GM18858 (cell line): Measurements from ENCODE around the gene HSDL2.
"Not testable (repeated sequence)": the region's sequence is repeated elsewhere in the genome, so short reads cannot be mapped to it uniquely, and the experiment has no call there.

Experiments
- ATAC-seq: cut with Tn5 transposase; IDR thresholded peaks from one replicate; pipeline ENCODE4 v1.9.1; 2021; ENCODE audit not compliant: unreplicated experiment

Gene HSDL2

GRCh38 chr9:112393146-112393545 is 13.2 kb downstream of the HSDL2 start:
- not testable (repeated sequence) for ATAC-seq

DNA sequence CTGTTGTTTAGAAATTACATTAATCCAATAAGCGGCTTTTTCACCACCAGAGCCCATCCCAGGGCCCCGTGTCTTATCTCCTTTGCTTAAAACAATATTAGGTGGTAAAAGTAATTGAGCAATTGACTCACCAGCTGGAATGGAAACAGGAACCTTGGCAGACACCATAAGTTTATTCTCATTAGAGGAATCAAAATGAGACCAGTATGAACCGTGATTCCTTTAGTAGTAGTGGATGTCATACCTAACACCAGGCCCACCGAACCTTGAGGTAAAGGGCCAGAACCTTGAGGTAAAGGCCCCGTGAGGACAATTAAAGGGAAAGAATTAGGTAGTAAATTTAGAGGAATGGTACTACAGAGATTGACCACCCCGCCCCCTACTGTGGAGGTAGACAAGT is 16.5 kb downstream of the HSDL2 start:
- ATAC-seq = no peak

DNA sequence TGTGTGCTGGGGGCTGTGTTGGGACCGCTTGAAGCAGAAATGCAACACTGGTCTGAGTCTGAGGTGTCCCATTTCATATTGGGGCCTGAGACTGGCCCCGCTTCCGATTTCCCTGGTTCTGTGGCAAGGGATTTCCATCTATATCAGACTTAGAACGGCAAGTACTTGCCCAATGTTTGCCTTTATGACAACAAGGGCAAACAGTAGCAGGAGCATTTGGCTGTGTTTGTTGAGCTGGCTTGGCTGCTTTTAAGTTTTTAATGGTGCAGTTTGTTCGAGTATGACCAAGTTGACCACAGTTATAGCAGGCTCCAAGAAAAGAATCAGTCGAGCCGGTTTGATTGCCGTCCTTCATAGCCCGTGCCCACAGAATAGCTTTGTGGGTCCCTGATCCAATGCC is 17.0 kb downstream of the HSDL2 start:
- no peak for ATAC-seq

DNA sequence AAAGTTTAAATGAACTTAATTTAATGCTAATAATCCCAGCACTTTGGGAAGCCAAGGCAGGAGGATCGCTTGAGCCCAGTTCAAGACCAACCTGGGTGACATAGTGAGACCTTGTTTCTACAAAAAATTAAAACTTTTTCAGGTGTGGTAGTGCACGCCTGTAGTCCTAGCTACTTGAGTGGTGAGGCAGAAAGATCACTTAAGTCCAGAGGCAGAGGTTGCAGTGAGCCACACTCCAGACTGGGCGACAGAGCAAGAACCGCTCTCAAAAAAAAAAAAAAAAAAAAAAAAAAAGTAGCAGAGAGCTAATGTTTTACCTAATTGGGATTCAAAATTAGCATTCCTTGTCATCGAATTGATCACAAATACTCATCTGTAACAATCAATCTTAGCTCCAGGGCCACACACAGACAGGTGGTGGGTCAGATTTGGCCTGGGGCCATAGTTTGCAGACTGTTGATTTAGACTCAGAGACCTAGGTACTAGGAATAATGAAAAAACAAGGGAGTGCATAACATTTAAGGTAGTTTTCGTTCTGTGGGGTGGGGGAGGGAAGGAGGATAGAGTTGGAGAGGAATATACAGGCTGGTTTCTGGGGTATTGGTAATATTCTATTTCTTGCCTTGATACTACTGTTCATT is 21.4 kb downstream of the HSDL2 start:
- ATAC-seq = no peak

DNA sequence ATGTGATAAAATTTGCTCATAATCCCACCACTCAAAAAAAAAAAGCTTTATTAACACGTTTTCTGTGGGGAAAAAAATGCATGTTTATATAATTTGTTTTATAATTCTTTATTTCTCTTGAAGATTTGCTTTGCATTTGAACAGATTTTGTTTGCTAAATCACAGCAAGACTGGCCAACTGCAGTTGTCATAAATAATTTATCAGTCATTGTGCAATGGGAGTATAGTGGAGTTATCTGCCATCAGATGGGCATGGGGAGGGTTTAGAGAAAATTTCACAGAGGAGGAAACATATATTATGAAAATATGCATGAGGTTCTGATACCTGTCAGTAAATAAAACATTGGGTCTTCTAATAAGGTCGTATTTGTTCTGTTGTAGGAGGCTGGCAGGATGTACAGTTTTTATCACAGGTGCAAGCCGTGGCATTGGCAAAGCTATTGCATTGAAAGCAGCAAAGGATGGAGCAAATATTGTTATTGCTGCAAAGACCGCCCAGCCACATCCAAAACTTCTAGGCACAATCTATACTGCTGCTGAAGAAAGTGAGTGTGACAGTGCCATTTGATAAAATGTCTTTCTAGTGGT is 23.8 kb downstream of the HSDL2 start:
- ATAC-seq = no peak

- no peak for ATAC-seq
Observed at GRCh38 chr9:112404508-112404932, 24.6 kb downstream of the HSDL2 start.

- no peak for ATAC-seq
Observed at GRCh38 chr9:112408275-112408674, 28.4 kb downstream of the HSDL2 start.

DNA sequence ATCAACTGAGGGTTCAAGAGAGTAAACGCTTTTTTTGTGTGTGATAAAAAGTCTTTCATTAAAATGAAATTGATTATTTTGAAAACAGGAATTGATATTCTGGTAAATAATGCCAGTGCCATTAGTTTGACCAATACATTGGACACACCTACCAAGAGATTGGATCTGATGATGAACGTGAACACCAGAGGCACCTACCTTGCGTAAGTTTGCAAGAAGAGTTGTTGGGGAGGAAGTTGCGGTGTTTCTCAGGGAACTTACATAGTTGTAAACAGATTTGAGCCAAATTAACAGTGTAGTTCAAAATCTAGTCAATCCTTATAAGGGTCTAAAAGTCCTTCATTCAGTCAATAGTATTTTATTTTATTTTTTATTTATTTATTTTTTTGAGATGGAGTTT is 28.9 kb downstream of the HSDL2 start:
- no peak for ATAC-seq

DNA sequence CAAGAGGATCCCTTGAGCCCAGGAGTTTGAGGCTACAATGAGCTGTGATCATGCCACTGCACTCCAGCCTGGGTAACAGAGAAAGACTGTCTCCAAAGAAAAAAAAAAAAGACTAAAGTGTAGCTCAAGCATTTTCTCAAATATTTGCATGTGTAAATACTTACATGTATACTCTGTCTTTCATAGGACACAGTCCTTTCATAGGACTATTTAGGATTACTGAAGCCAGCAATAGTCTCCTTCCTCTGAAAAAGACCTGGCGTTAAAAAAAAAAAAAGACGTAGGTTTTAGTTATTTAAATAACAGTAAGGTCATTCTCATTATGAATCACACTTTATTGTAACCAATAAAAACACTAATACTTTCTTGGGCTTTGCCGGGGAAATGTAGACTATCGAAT is 29.9 kb downstream of the HSDL2 start:
- no peak for ATAC-seq

- ATAC-seq = no peak
Observed at GRCh38 chr9:112411626-112412027, 31.7 kb downstream of the HSDL2 start.

GRCh38 chr9:112413728-112414127 is 33.8 kb downstream of the HSDL2 start:
- ATAC-seq = not testable (repeated sequence)

GRCh38 chr9:112420208-112420607 is 40.3 kb downstream of the HSDL2 start:
- ATAC-seq = no peak

- ATAC-seq = no peak
Observed at GRCh38 chr9:112421771-112422222, 41.9 kb downstream of the HSDL2 start.

GRCh38 chr9:112422417-112423148 is 42.7 kb downstream of the HSDL2 start:
- no peak for ATAC-seq

DNA sequence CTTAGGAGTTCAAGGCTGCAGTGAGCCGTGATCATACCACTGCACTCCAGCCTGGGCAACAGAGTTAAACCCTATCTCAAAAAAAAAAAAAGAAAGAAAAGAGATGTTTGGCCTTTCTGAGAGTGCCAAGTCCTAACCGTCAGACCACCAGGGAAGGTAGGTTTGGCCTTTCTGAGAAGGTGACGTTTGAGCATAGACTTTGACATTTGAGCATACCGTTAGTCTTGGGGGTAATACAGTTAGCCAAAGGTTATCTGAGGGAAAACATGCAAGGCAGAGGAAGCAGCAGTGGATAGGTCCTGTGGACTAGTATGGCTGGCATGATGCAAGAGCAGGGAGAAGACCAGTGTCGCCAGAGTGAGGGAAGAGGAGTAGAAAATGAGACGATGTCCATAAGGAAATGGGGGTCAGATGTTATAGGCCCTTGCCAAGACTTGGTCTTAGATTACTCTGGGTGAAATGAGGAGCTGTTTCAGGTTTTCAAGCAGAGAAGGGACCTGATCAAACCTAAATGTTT is 50.2 kb downstream of the HSDL2 start:
- no peak for ATAC-seq

DNA sequence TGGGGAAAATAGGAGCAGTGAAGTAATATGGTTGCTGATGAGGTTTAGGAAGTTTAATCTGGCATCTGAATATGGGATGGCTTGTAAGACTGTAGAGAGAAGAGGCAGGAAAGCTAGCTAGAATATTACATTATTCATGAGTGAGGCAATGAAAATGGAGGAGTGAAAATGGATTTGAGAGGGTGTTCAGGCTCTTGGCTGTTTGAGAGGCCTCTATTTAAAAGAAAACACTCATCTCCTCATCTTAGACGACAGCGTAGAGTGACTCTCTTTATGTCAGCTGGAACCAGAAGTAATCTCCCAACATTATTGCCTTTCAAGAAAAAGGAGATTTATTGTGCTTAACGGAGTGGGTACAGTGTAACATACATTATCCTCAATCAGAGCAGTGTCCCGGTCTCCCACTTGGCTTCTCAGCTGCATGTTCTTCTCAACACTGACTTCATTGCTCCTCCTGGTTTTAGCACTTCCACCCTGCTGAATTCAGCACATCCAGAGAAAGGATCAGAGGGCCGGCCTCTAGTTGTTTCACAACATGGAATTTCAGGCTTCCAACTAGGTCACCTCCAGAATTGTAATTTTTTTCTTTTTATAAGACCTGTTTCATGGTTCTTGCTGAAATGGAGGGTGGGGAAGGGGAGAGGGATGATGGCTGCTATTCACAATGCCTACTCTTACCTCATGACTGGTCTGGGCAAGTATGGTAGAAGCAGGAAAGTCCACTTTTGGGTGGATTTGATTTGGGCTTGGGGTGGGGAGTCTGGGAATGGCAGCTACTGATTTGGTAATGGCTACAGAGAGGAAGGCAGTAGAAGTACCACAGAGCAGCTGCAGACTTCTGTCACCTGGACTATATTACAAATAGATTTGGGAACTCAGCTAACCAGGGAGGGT is 53.8 kb downstream of the HSDL2 start:
- ATAC-seq = no peak

DNA sequence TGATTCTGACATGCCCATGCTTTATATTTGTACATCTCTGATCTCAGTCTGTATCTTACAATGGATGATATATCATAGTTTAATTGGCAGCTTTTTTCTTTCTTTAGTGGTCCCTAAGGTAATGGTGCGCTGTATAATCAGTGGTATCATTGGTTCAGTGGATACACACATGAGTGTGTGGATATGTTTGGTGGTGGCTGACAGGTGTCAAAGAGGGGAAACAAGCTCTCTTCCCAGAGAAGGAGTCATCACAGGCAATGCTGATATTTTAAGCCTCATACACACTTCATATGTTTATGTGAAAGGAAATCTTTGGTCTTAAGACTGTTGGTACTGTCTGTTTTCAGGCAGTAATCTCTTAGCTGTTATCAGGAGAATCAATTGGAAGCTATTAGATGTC is 54.6 kb downstream of the HSDL2 start:
- no peak for ATAC-seq

GRCh38 chr9:112437406-112437805 is 57.5 kb downstream of the HSDL2 start:
- ATAC-seq = no peak

DNA sequence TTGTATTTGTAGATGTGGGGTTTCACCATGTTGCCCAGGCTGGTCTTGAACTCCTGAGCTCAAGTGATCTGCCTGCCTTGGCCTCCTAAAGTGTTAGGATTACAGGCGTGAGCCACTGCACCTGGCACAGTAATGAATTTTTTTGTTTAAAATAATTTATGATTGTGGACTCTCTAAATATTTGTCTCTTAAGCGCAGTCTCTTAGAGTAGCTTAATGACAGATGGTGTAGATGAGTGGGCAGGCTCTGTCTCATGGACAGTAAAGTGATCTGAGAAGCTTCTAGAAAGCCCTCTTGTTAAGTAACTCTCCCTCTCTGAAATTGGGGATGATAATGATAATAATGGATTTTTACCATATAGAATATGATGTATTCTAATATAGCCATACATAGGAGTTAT is 59.3 kb downstream of the HSDL2 start:
- ATAC-seq = no peak

DNA sequence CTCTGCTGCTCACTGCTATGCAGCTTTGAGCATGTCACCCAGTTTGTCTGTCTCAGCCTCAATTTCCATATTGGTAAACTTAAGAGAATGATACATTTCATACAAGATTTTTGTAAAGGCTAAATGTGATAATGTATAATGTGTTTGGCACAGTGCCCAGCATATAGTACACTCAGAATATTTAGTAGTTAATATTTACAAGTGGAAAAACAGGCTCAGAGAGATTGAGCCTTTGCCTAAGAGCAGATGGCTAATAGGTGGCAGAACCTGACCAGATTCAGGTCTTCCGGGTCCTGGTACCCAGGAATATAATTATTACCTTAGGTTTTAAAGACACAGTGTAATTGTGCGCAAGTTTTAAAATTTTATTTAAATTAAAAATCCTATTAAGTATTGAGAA is 59.9 kb downstream of the HSDL2 start:
- no peak for ATAC-seq

- no peak for ATAC-seq
Observed at GRCh38 chr9:112443200-112443599, 63.3 kb downstream of the HSDL2 start.
